GM12891 (cell line): Measurements from ENCODE around the gene WNT2B.

Experiments used
- PAX5 ChIP-seq: IDR thresholded peaks from 2 replicates; pipeline ENCODE4 v1.6.1; 2011; ENCODE audit warnings: low read length, moderate library complexity, mild to moderate bottlenecking; ENCODE audit not compliant: insufficient read depth, severe bottlenecking
- POLR2A ChIP-seq: IDR thresholded peaks from 2 replicates; pipeline ENCODE4 v1.6.1; 2011; ENCODE audit warnings: low read depth, low read length, control low read depth
- POLR2AphosphoS5 ChIP-seq: IDR thresholded peaks from 2 replicates; pipeline ENCODE4 v1.6.1; 2011; ENCODE audit warnings: low read depth, low read length, control low read depth
- TAF1 ChIP-seq: IDR thresholded peaks from 2 replicates; pipeline ENCODE4 v1.6.1; 2011; ENCODE audit warnings: low read depth, low read length, control low read depth

DNA sequence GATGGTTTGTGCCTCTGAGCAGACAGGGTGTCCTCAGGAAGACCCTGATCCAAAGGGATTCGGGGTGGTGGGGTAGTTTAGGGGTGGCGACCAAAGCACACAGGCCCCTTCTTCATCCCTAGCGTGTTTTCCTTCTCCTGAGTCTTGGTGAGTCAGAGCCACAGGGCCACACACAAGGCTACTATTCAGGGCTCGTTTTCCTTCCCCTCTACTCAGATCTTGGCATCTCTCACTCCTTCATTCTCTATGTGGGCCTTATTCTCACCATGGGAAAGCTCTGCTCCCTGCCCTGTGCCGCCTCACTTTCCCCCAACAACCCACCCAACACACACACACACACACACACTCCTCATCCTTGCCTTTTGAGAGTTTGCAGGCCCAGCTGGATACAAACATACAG, 43.6 kb upstream of the WNT2B start:
- TF ChIP-seq POLR2AphosphoS5 (no peak), POLR2A (no peak), TAF1 (no peak), PAX5 (no peak)
